OCI-LY7 (cell line): Measurements from ENCODE around the gene IPO4.

ENCODE experiments used
- EZH2phosphoT487 ChIP-seq: fragments of 200-600 bp; sonication (generic); IDR thresholded peaks from 2 replicates; pipeline ENCODE4 v1.6.1; 2018; ENCODE audit warnings: low read depth, borderline replicate concordance, mild to moderate bottlenecking, mixed run types, antibody characterized with exemption, low read length, moderate library complexity, mixed read lengths
- TF ChIP-seq, protein P1 (sequence below): fragments of 200-600 bp; sonication (generic); conservative IDR thresholded peaks from 2 replicates; pipeline ENCODE4 v1.5.1; 2014; ENCODE audit warnings: mild to moderate bottlenecking, antibody characterized with exemption, low read length, moderate library complexity, mixed read lengths

DNA sequence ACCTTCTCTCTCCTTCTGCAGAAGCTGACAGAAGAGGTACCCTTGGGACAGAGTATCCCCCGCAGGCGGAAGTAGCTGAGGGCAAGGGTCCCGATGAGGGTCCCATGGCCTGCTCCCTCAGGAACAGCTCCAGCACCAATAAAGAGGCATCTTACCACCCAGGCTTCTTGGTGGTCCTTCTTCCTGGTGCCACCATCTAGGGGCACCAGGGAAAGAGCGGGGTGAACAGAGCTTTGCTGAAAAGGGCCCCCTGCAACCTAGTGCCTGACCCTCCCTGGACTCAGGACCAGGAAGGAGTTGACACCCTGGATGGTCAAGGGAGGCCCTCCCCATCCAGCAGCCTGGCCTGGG lies 28.1 kb downstream of the IPO4 start:
- TF ChIP-seq, protein P1, sequence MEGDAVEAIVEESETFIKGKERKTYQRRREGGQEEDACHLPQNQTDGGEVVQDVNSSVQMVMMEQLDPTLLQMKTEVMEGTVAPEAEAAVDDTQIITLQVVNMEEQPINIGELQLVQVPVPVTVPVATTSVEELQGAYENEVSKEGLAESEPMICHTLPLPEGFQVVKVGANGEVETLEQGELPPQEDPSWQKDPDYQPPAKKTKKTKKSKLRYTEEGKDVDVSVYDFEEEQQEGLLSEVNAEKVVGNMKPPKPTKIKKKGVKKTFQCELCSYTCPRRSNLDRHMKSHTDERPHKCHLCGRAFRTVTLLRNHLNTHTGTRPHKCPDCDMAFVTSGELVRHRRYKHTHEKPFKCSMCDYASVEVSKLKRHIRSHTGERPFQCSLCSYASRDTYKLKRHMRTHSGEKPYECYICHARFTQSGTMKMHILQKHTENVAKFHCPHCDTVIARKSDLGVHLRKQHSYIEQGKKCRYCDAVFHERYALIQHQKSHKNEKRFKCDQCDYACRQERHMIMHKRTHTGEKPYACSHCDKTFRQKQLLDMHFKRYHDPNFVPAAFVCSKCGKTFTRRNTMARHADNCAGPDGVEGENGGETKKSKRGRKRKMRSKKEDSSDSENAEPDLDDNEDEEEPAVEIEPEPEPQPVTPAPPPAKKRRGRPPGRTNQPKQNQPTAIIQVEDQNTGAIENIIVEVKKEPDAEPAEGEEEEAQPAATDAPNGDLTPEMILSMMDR, result no peak
- TF ChIP-seq EZH2phosphoT487, result no peak
